ES-I3 (cell line): ENCODE results near the gene CNPY1.
A peak's percentile ranks its signal among the peaks of the same experiment; 100 is the strongest.

Experiments
- H3K36me3 ChIP-seq: 2 replicates; pipeline ENCODE4 v1.6.1; 2013; ENCODE audit warnings: mild to moderate bottlenecking, low read length, control low read depth, moderate library complexity; ENCODE audit not compliant: insufficient read depth
- H3K4me1 ChIP-seq: 2 replicates; pipeline ENCODE4 v1.6.1; 2013; ENCODE audit warnings: mild to moderate bottlenecking, control low read depth, low read length; ENCODE audit not compliant: insufficient read depth
- H3K9ac ChIP-seq: 2 replicates; pipeline ENCODE4 v1.6.1; 2013; ENCODE audit warnings: low read depth, mild to moderate bottlenecking, low read length, moderate library complexity
- H3K9me3 ChIP-seq: 2 replicates; pipeline ENCODE4 v1.6.1; 2013; ENCODE audit warnings: mild to moderate bottlenecking, low read length, moderate library complexity; ENCODE audit not compliant: control insufficient read depth, insufficient read depth

The CNPY1 gene

DNA sequence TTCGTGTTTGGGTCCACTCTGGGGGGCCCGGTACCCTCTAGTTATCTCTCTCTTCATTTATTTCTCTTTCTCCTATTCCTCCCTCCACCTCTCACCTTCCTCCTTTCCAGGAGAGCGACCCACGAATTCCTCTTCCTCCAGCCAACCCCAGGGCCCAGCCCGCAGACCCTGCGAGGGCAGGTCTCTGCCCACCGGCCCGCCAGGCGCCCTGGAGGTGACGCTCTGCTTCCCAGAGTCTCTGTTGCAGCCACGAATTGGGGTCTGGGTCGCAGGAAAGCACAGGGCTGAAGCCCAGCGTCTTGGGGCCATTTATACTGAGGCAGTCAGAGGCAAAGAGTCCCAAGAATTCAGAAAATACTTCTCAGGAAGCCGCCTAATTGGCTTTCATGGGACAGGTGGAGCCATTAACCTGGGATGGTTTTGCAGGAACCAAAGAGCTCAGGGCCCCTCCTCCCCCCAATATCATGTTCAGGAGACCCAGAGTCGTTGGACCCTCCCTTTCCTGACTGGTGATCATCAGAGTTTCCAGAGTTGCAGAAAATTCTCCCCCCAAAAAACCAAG, 91.1 kb downstream of the CNPY1 start:
- no peaks in the 10 kb centered on the region; the same call in 1 of the 2 replicates for H3K4me1 ChIP-seq
- H3K9ac ChIP-seq: no peak overlapping the region
- no peaks in the 10 kb centered on the region for H3K36me3 ChIP-seq
- H3K9me3 ChIP-seq: no peaks in the 10 kb centered on the region

DNA sequence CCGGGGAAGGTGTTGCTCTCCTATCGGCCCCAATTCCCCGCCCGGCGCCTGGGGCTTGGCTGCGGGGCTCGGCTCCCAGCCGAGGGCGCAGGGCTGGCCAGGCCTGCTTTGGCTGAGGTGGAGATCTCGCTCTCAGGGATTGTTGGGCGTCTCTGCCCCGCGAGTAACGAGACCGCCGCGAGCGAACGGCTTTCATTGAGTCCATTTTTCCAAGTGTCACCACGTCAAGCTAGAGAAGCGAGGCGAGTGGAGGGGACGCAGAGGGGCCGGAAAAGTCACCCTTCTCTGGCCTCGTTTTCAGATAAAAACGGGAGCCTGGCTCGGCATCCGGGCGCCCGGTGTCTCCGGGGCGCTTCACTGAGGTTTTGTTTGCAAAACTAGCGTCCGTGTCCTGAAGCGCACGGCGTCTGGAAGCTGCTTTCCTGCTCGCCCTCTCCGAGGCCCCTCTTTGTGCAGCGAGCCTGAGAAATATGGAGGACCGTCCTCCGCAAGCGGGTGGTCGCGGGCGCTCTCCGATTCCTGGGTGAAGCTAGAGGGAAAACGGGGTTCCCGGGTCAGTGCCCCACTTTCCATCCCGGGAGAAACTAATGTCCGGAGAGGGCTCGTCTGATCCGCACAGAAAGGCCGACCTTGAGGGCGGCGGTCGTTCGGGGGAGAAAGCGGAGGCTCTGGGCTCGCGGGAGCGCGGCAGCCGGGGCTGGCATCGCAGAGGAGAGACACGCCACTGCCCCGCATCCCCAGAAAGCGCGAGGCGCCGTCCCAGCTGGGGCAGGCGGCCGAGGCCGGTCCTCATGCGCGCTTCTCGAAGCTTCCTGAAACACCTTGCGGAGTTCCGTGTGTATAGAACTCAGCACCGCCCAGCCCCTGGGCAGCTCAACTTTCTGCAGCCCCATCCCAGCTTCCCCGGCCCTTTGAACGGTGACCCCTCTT, 91.9 kb downstream of the CNPY1 start:
- H3K4me1 ChIP-seq: no peaks in the 10 kb centered on the region; the same call in 1 of the 2 replicates

DNA sequence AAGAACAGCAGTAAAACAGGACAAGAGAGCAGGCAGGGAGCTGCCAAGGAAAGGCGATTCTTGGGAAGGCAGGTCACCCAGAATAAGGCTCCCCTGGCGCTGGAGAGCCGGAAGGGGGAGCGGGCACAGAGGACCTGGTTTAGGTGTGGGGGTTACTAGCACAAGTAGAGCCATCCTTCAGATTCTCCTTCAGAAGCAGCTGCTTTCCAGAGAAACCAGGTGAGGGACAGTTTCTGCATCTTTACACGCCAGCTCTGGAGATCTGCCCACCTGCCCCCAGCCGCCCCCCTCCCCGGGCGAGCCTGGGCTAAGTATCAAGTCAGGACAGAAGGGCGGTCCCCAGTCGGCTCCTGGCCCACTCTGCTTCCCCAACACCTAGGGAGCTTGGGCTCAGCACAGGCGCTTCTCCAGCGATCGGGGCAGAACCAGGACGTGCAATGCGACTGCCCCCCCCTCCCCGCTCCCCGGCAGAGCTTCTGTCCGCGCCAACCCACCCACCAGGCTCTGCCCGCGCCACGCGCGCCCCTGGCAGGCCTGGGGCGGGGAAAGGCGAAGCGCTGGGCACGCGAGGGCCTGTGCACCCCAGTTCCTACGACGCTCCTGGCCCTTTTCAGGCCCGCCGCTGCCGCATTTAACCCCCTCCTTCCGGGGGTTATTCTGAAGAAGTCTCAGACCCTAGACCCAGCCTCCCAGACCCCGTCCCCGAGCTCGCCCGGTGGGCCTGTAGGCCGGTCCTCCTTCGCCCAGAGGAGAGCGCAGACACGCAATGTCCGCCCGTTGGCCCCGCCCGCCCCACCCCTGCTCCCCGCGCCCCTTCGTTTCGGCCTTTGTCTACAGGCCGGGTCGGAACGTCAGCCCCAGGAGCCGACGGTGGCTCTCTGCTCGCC, 92.8 kb downstream of the CNPY1 start:
- no peak overlapping the region; the same call in 1 of the 2 replicates for H3K9ac ChIP-seq
- H3K36me3 ChIP-seq: no peaks in the 10 kb centered on the region
- no peaks in the 10 kb centered on the region; the same call in 1 of the 2 replicates for H3K4me1 ChIP-seq
- H3K9me3 ChIP-seq: no peaks in the 10 kb centered on the region

More for the DNA sequence above, 91.9 kb downstream of the CNPY1 start:
- Histone ChIP-seq H3K9me3 (no peaks in the 10 kb centered on the region), H3K9ac (peak overlapping the region; percentile 28; the same call in 1 of the 2 replicates), H3K36me3 (no peaks in the 10 kb centered on the region)

DNA sequence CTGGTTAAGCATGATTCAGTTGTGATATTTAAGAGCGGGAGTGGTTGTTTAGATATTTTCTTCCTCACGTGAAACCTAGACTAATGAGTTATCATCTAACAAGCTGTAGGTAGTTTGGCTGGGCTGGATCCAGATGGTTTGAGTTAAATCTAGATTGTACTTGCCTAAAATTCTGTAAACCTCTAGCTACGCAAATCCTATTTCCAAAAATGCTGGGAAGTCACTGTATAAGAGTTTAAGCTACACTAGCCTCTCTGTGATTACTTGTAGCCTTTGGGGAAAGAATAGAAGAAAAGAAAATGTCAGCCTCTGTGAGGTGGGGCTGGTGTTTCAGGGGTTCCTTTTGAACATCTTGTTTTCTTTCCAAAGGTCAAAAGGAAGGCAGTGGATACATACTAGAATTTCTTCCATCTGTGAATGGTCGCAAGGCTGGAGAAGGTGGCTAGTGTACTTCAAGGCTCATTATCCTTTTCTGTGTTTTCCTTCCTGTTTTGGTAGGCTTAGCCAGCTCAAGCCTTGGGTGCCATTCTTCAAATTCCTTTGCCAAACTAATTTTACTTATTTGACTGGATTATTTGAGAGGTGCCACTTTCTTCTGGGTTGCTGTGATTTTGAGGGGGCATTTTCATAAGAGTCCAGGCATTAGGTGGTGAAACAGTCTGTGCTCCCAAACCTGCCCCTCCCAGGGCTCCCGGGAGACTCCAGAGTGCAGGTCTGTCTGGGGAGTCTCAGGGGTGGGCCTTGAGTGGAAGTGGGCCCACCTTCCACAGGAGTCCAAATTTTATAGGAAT, 93.7 kb downstream of the CNPY1 start:
- no peaks in the 10 kb centered on the region; the same call in 1 of the 2 replicates for H3K4me1 ChIP-seq
- no peaks in the 10 kb centered on the region for H3K36me3 ChIP-seq
- H3K9me3 ChIP-seq: no peaks in the 10 kb centered on the region

DNA sequence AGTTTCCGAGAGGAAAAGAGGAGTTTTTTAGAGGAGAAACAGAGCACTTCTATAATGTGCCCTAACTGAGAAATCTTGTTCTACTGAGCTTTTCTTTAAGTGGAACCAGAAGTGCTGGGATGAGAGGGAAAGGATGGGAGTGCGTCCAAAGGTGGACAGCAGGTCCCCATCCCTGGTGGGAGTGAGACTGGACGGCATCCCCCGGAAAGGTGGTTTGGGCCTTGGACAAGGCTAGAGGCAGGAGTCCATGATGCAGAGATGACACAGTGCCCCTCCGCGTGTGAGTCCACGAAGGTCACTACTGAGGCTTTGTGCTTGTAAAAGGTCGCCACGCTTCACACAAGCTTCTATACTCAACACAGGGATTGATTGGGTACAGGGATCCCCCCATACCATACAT, 94.5 kb downstream of the CNPY1 start:
- Histone ChIP-seq H3K9ac (no peak overlapping the region), H3K36me3 (no peaks in the 10 kb centered on the region), H3K4me1 (no peaks in the 10 kb centered on the region; the same call in 1 of the 2 replicates), H3K9me3 (no peaks in the 10 kb centered on the region; the same call in 1 of the 2 replicates)

More for the DNA sequence above, 93.7 kb downstream of the CNPY1 start:
- H3K9ac ChIP-seq: no peak overlapping the region
